ENCODE results near the gene CLMN. TPM values are rescaled to one million over a fixed set of nuclear protein-coding genes. Genes with fewer than 3 reads are reported as not detected.

CLMN gene
- polyA plus RNA-seq, 1 donor from 2014 or later = 0.57 TPM

DNA sequence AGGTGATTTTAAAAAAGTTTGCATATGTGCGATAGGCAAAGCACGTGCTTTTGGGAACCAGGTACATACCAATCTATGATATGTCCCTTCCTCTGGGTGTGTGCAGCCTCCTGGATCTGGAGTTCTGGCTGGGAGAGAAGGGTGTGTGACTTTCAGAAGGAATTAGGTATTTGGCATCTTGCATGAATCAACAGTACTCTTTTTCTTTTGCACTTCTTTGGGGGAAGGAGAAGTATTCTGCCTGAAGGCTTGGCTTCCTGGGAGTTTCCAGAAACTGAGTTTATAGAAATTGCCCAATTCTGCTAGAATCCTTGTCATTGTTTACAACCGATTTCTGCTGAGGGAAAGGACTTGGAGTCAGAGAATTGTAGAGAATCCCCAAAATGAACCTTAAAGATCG, 2.9 kb upstream of the CLMN start:
- Histone ChIP-seq H2AFZ (ENCODE audit: low read depth, low read length) (no peak overlapping the region), H3F3A (ENCODE audit: insufficient read depth, low read length, poor library complexity, severe bottlenecking) (no peaks in the 10 kb centered on the region), H3K4me2 (ENCODE audit: low read length) (no peak overlapping the region), H3K9me2 (ENCODE audit: insufficient read depth, low read length) (no peaks in the 10 kb centered on the region), H3K9ac (ENCODE audit: low read length) (no peak overlapping the region), H3K36me3 (ENCODE audit: insufficient read depth, low read length) (no peaks in the 10 kb centered on the region), H3K79me2 (replicated peaks; ENCODE audit: insufficient read depth, low read length) (no peaks in the 10 kb centered on the region), H3K9me3 (ENCODE audit: low read length) (peaks cover 4% of the 10 kb centered on the region), H3K27ac (ENCODE audit: low read length) (no peak overlapping the region), H3K4me3 (ENCODE audit: low read length) (no peak overlapping the region), H3K27me3 (ENCODE audit: insufficient read depth, low read depth, low read length) (peaks cover 8% of the 10 kb centered on the region), H4K20me1 (ENCODE audit: insufficient read depth) (no peaks in the 10 kb centered on the region)
- TF ChIP-seq RAD21 (conservative IDR thresholded peaks at IDR 0.05) = no peak
- no peak for TF ChIP-seq EP300 (conservative IDR thresholded peaks at IDR 0.05; ENCODE audit: poor library complexity, severe bottlenecking)
- TF ChIP-seq POLR2AphosphoS5 (IDR thresholded peaks at IDR 0.05) = no peak
- no peak for TF ChIP-seq TAF1 (IDR thresholded peaks at IDR 0.05; ENCODE audit: low read depth)
- TF ChIP-seq, protein P1, sequence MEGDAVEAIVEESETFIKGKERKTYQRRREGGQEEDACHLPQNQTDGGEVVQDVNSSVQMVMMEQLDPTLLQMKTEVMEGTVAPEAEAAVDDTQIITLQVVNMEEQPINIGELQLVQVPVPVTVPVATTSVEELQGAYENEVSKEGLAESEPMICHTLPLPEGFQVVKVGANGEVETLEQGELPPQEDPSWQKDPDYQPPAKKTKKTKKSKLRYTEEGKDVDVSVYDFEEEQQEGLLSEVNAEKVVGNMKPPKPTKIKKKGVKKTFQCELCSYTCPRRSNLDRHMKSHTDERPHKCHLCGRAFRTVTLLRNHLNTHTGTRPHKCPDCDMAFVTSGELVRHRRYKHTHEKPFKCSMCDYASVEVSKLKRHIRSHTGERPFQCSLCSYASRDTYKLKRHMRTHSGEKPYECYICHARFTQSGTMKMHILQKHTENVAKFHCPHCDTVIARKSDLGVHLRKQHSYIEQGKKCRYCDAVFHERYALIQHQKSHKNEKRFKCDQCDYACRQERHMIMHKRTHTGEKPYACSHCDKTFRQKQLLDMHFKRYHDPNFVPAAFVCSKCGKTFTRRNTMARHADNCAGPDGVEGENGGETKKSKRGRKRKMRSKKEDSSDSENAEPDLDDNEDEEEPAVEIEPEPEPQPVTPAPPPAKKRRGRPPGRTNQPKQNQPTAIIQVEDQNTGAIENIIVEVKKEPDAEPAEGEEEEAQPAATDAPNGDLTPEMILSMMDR (IDR thresholded peaks at IDR 0.05; ENCODE audit: poor library complexity, severe bottlenecking) = no peak
- no peak for TF ChIP-seq SMC3 (conservative IDR thresholded peaks at IDR 0.05; ENCODE audit: poor library complexity)
- no peak for TF ChIP-seq MXI1 (conservative IDR thresholded peaks at IDR 0.05; ENCODE audit: poor library complexity, severe bottlenecking)
- TF ChIP-seq, protein P2, sequence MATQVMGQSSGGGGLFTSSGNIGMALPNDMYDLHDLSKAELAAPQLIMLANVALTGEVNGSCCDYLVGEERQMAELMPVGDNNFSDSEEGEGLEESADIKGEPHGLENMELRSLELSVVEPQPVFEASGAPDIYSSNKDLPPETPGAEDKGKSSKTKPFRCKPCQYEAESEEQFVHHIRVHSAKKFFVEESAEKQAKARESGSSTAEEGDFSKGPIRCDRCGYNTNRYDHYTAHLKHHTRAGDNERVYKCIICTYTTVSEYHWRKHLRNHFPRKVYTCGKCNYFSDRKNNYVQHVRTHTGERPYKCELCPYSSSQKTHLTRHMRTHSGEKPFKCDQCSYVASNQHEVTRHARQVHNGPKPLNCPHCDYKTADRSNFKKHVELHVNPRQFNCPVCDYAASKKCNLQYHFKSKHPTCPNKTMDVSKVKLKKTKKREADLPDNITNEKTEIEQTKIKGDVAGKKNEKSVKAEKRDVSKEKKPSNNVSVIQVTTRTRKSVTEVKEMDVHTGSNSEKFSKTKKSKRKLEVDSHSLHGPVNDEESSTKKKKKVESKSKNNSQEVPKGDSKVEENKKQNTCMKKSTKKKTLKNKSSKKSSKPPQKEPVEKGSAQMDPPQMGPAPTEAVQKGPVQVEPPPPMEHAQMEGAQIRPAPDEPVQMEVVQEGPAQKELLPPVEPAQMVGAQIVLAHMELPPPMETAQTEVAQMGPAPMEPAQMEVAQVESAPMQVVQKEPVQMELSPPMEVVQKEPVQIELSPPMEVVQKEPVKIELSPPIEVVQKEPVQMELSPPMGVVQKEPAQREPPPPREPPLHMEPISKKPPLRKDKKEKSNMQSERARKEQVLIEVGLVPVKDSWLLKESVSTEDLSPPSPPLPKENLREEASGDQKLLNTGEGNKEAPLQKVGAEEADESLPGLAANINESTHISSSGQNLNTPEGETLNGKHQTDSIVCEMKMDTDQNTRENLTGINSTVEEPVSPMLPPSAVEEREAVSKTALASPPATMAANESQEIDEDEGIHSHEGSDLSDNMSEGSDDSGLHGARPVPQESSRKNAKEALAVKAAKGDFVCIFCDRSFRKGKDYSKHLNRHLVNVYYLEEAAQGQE (IDR thresholded peaks at IDR 0.05; ENCODE audit: borderline replicate concordance) = no peak
- TF ChIP-seq EZH2 (IDR thresholded peaks at IDR 0.05; ENCODE audit: borderline replicate concordance, insufficient read depth, low read length, poor library complexity, severe bottlenecking) = no peak

DNA sequence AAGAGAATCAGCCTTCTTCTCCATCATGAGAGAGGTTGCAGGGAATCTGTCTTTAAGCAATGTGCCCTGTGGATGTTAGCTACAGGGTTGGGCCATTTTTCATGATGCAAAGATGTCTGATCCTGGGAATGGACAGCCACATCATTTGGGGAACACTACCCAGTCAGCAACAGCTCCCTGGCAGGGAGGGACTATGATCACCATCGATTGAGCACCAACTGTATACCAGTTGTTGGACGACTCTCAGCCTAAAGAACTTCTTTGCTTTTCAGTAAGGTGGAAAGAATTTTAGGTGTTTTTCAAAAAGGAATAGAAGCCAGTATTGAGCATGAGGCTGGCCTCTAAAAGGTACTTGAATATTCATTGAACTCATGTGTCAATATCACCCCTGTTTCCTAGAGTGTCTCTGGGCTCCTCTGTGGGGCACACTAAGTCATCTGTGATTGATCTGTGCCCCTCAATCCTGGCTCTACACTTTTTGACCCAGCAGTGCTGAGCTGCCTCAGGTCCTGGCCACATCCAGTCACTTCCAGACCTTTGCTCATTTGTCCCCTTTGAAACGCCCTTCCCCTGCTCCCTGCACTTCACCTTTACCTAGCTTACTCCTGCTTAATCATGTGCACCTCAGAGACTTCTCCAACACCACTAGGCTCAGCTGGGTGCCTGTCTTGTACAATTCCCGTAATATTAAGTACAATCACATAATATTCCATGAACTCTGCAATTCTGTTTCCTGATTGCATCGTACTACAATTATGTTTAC, 2.2 kb upstream of the CLMN start:
- Histone ChIP-seq H2AFZ (ENCODE audit: low read depth, low read length) (no peak overlapping the region), H3K27ac (ENCODE audit: low read length) (no peak overlapping the region), H3K4me2 (ENCODE audit: low read length) (no peak overlapping the region), H3K4me3 (ENCODE audit: low read length) (no peak overlapping the region), H3K36me3 (ENCODE audit: insufficient read depth, low read length) (no peaks in the 10 kb centered on the region), H3K27me3 (ENCODE audit: insufficient read depth, low read depth, low read length) (peaks cover 8% of the 10 kb centered on the region), H3K79me2 (replicated peaks; ENCODE audit: insufficient read depth, low read length) (no peaks in the 10 kb centered on the region), H3K9me2 (ENCODE audit: insufficient read depth, low read length) (no peaks in the 10 kb centered on the region), H3F3A (ENCODE audit: insufficient read depth, low read length, poor library complexity, severe bottlenecking) (no peaks in the 10 kb centered on the region), H3K9me3 (ENCODE audit: low read length) (peaks cover 4% of the 10 kb centered on the region), H4K20me1 (ENCODE audit: insufficient read depth) (no peaks in the 10 kb centered on the region), H3K9ac (ENCODE audit: low read length) (no peak overlapping the region)
- TF ChIP-seq, protein P1 (IDR thresholded peaks at IDR 0.05; ENCODE audit: poor library complexity, severe bottlenecking) = no peak
- TF ChIP-seq TAF1 (IDR thresholded peaks at IDR 0.05; ENCODE audit: low read depth) (no peak), EZH2 (IDR thresholded peaks at IDR 0.05; ENCODE audit: borderline replicate concordance, insufficient read depth, low read length, poor library complexity, severe bottlenecking) (no peak), EP300 (conservative IDR thresholded peaks at IDR 0.05; ENCODE audit: poor library complexity, severe bottlenecking) (no peak), RAD21 (conservative IDR thresholded peaks at IDR 0.05) (no peak), MXI1 (conservative IDR thresholded peaks at IDR 0.05; ENCODE audit: poor library complexity, severe bottlenecking) (no peak), SMC3 (conservative IDR thresholded peaks at IDR 0.05; ENCODE audit: poor library complexity) (no peak), POLR2AphosphoS5 (IDR thresholded peaks at IDR 0.05) (no peak)
- TF ChIP-seq, protein P2 (IDR thresholded peaks at IDR 0.05; ENCODE audit: borderline replicate concordance) = no peak

Measured in neural cell (in vitro differentiated cells).